ENCODE data around the gene URB1.

The URB1 gene

GRCh38 chr21:32423320-32424190 is 30.7 kb upstream of the URB1 start:
- TF ChIP-seq, protein P1, sequence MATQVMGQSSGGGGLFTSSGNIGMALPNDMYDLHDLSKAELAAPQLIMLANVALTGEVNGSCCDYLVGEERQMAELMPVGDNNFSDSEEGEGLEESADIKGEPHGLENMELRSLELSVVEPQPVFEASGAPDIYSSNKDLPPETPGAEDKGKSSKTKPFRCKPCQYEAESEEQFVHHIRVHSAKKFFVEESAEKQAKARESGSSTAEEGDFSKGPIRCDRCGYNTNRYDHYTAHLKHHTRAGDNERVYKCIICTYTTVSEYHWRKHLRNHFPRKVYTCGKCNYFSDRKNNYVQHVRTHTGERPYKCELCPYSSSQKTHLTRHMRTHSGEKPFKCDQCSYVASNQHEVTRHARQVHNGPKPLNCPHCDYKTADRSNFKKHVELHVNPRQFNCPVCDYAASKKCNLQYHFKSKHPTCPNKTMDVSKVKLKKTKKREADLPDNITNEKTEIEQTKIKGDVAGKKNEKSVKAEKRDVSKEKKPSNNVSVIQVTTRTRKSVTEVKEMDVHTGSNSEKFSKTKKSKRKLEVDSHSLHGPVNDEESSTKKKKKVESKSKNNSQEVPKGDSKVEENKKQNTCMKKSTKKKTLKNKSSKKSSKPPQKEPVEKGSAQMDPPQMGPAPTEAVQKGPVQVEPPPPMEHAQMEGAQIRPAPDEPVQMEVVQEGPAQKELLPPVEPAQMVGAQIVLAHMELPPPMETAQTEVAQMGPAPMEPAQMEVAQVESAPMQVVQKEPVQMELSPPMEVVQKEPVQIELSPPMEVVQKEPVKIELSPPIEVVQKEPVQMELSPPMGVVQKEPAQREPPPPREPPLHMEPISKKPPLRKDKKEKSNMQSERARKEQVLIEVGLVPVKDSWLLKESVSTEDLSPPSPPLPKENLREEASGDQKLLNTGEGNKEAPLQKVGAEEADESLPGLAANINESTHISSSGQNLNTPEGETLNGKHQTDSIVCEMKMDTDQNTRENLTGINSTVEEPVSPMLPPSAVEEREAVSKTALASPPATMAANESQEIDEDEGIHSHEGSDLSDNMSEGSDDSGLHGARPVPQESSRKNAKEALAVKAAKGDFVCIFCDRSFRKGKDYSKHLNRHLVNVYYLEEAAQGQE (IDR thresholded peaks at IDR 0.05; ENCODE audit: insufficient read depth in 1 of 2, low read depth in 2 of 2, low read length in 2 of 2) = no peak
- TF ChIP-seq FOXP2 (optimal IDR thresholded peaks at IDR 0.05; ENCODE audit: borderline replicate concordance, extremely low read depth, extremely low read length, insufficient read depth) (no peak), SIN3A (IDR thresholded peaks at IDR 0.05; ENCODE audit: borderline replicate concordance, insufficient read depth, low read length) (no peak), POLR2AphosphoS5 (IDR thresholded peaks at IDR 0.05; ENCODE audit: low read depth, low read length) (no peak), TAF1 (IDR thresholded peaks at IDR 0.05; ENCODE audit: borderline replicate concordance, insufficient read depth, low read length) (no peak)

GRCh38 chr21:32422064-32422463 is 29.3 kb upstream of the URB1 start:
- TF ChIP-seq TAF1 (IDR thresholded peaks at IDR 0.05; ENCODE audit: borderline replicate concordance, insufficient read depth, low read length) (no peak), SIN3A (IDR thresholded peaks at IDR 0.05; ENCODE audit: borderline replicate concordance, insufficient read depth, low read length) (no peak), FOXP2 (optimal IDR thresholded peaks at IDR 0.05; ENCODE audit: borderline replicate concordance, extremely low read depth, extremely low read length, insufficient read depth) (no peak), POLR2AphosphoS5 (IDR thresholded peaks at IDR 0.05; ENCODE audit: low read depth, low read length) (no peak)
- TF ChIP-seq, protein P1 (IDR thresholded peaks at IDR 0.05; ENCODE audit: insufficient read depth in 1 of 2, low read depth in 2 of 2, low read length in 2 of 2) = no peak

DNA sequence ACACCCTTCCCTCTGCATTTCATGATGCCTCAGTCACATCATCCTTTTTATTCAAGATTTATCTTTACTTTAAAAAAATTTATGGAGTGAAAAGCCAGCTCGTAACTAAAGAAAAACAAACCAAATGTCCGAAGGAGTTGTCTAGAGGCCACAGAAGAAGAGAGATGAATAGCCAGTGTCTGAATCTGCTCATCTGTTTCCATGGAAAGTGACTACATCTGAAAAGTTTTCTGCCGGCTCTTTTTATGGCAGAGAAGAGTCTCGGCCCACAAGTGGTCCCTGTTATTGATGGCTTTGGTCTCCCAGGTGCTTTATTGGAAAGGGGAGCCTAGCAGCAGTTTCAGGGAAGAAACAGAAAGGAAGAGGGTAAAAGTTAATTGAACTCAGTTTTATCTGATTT is 25.3 kb upstream of the URB1 start:
- no peak for TF ChIP-seq SIN3A (IDR thresholded peaks at IDR 0.05; ENCODE audit: borderline replicate concordance, insufficient read depth, low read length)
- no peak for TF ChIP-seq TAF1 (IDR thresholded peaks at IDR 0.05; ENCODE audit: borderline replicate concordance, insufficient read depth, low read length)
- TF ChIP-seq, protein P1 (IDR thresholded peaks at IDR 0.05; ENCODE audit: insufficient read depth in 1 of 2, low read depth in 2 of 2, low read length in 2 of 2) = no peak
- TF ChIP-seq POLR2AphosphoS5 (IDR thresholded peaks at IDR 0.05; ENCODE audit: low read depth, low read length) = no peak
- TF ChIP-seq FOXP2 (optimal IDR thresholded peaks at IDR 0.05; ENCODE audit: borderline replicate concordance, extremely low read depth, extremely low read length, insufficient read depth) = no peak

GRCh38 chr21:32415451-32416398 is 22.9 kb upstream of the URB1 start:
- TF ChIP-seq TAF1 (IDR thresholded peaks at IDR 0.05; ENCODE audit: borderline replicate concordance, insufficient read depth, low read length) = no peak
- TF ChIP-seq, protein P1 (IDR thresholded peaks at IDR 0.05; ENCODE audit: insufficient read depth in 1 of 2, low read depth in 2 of 2, low read length in 2 of 2) = no peak
